GM12873 (cell line): Measurements from ENCODE around the gene GPR132.

Source experiments
- TF ChIP-seq, protein P1 (sequence below): IDR thresholded peaks from 2 replicates; pipeline ENCODE4 v1.5.1; 2012; ENCODE audit warnings: low read depth, mild to moderate bottlenecking, moderate library complexity, low read length, control low read depth; ENCODE audit not compliant: insufficient read depth; ENCODE audit errors: missing control alignments

GPR132 gene

DNA sequence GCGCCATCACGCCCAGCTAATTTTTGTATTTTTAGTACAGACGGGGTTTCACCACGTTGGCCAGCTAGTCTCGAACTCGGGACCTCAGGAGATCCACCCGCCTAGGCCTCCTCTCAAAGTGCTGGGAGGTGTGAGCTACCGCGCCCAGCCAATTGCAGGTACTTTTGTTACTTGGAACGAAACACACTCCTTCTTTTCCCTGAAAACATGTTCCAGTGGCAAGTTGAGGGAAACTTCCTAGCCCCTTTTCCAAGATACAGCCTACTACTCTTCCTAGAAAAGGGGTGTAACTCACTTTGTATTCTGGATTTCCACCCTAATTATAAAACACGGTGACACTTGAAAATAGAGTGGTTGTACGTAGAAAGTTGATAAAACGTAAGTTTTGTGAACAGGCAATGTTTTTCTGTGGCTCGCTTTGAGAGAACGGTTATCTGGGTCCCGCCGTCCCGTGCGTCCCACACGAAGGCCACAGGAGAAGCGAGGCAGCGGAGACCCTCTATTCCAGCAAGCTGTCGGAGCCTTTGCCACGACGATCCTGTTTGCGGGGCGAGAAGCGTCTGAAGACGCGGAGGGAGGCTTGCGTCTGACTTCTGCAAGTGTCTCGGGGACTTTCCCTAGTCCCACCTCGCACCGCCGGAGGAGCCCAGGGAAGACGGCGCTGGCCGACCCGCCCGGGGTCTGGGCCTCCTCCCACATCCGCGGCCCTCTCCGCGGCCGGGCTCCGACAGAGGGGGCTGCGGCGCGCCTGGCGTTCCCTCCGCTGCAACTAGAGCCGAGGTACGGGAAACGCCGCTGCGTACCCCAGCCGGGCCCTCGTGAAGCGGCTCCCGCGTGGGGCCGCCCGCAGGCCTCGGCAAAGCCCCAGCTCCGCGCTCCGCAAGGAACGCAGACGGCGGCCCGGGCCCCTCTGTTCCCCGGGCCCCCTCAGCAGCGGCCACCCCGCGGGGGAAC is 45.1 kb downstream of the GPR132 start:
- TF ChIP-seq, protein P1, sequence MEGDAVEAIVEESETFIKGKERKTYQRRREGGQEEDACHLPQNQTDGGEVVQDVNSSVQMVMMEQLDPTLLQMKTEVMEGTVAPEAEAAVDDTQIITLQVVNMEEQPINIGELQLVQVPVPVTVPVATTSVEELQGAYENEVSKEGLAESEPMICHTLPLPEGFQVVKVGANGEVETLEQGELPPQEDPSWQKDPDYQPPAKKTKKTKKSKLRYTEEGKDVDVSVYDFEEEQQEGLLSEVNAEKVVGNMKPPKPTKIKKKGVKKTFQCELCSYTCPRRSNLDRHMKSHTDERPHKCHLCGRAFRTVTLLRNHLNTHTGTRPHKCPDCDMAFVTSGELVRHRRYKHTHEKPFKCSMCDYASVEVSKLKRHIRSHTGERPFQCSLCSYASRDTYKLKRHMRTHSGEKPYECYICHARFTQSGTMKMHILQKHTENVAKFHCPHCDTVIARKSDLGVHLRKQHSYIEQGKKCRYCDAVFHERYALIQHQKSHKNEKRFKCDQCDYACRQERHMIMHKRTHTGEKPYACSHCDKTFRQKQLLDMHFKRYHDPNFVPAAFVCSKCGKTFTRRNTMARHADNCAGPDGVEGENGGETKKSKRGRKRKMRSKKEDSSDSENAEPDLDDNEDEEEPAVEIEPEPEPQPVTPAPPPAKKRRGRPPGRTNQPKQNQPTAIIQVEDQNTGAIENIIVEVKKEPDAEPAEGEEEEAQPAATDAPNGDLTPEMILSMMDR = no peak

DNA sequence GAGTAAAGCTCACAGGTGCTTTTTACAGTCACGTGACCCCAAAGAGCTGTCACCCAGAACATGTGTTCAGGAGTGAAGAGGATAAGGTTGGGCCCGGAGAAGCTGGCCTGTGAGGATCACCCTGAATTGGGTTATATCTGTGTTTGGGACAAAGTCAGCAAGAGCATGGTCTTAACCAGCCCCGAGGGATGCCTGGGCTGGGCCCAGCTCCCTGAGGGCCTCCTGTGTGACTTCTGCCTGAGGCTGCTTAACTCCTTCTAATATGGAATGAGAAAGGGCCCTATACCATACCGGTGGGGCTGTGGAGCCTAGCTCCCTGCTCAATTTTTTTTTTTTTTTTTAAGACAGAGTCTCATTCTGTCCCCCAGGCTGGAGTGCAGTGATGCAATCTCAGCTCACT is 46.8 kb downstream of the GPR132 start:
- TF ChIP-seq, protein P1 = no peak

DNA sequence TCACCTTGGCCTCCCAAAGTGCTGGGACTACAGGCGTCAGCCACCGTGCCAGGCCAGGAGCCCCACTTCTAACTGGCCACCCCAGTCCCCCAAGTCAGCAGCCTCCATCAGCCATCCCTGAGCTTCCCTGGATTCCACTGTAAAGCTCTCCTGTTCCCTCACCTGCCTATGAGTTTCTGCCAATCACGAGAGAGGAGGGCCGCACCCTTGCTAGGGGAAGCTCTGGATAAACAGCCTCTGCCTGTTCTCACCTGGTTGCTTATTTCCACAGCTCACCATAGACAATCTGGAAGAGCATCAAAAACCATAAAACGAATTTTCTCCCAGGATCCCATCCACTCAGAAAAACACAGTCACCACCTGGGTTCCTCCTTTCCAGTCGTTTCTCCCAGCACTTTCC is 49.3 kb downstream of the GPR132 start:
- TF ChIP-seq, protein P1 = no peak

DNA sequence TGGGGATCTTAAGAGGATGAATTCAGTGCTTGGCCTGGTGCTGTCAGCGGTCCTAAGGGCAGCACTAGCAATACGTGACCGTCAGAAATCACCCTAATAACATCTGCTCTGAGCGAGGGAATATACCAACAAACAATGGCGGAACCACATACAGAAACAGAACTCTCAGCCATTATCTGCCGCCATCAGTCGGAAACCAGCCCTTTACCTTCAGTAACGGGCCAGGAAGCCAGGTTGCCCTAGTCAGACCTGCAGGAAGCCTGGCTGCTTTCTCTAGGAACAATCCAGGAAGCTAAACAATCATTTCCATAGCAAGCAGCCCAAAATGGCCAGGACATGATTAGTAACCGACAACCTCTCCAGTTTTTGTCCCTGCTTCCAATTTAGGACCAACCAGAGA is 50.0 kb downstream of the GPR132 start:
- TF ChIP-seq, protein P1 = no peak

DNA sequence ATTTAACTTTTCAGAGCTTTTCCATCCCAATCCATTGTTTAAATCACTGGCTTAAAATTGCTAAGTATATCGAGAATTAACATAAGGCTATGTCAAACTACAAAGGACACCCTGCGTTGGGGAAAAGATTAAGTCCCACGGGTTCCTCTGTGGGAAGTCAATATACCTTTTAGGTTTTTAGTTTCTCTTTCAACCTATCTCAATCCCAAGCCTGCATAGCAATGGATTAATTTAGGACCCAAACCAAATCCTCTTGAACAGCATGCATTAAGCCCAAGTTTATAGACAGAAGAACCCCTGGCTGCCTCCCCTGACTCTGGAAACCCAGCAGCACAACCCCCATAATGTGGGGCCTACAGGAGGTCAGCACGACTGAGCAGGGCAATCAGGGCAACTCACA is 50.6 kb downstream of the GPR132 start:
- TF ChIP-seq, protein P1 = no peak

DNA sequence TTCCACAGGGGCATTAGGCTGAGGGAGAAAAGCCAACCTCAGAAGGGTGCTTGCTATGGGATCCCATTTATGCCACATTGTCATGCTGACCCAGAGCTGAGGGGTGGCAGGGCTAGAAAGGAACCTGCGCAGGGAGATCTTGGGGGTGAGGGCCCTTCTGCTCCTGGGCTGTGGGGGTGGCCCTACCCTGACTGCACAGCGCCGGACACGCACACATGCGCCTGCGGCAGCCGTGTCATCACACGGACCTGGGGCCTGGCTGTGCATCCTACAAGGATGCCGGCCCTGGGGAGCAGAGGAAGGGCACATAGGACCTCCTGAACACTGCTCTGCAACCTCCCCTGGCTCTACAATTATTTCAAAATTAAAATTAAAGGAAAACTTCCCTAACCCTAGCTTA is 51.2 kb downstream of the GPR132 start:
- TF ChIP-seq, protein P1 = no peak

DNA sequence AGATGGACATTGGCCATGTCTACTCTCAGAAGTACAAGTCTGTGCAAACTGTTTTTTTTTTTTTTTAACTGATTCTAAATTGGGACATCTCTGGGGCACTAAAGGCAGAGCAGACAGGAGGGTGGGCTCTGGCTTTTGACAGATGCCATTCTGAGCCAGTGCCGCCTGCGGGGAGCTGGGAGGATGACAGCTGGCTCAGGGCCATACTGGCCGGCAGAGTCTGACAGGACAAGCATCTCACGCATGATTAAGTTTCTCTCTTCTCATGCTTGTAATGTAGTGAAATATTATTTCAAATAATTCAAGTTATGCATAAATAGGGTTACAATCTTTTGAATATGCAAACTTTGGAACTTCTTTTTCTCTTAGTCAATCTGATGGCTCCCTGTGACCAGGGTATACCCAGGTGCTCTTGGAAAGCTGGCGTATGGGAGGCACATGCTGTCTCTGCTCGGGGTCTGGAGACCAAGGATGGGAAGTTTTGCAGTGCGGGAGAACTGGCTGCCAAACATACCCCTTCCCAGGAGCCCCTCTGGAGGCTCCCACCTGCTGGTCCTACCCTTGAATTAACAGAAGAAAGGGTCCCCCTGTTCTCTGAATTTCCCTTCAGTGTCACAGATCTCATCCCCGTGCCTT is 52.0 kb downstream of the GPR132 start:
- TF ChIP-seq, protein P1 = peak; percentile 31
